B cell (primary cell): ENCODE data around the gene CCR1.

Experiments used
- CTCF ChIP-seq: fragments of 200-600 bp; IDR thresholded peaks from one replicate; pipeline ENCODE4 v1.8.0; 2022; ENCODE audit warnings: antibody characterized with exemption, mild to moderate bottlenecking
- EZH2 ChIP-seq: IDR thresholded peaks from 2 replicates; pipeline ENCODE4 v1.6.1; 2012; ENCODE audit warnings: borderline replicate concordance, low read depth, mild to moderate bottlenecking, moderate library complexity, low read length; ENCODE audit not compliant: insufficient read depth, poor library complexity, severe bottlenecking

GRCh38 chr3:46215810-46216414 is 7.8 kb upstream of the CCR1 start:
- TF ChIP-seq CTCF (no peak), EZH2 (no peak)
